NCI-H2196 treated with DMSO at 0.1 percent for 48 hours (cell line): ENCODE data around the gene OR11A1.
"Not testable (repeated sequence)": the region's sequence is repeated elsewhere in the genome, so short reads cannot be mapped to it uniquely, and the experiment has no call there.

ENCODE experiments used
- DNase-seq: peaks from one replicate; lab custom pipeline; 2025; ENCODE audit not compliant: unreplicated experiment; lab: John Stamatoyannopoulos, UW

Gene OR11A1

DNA sequence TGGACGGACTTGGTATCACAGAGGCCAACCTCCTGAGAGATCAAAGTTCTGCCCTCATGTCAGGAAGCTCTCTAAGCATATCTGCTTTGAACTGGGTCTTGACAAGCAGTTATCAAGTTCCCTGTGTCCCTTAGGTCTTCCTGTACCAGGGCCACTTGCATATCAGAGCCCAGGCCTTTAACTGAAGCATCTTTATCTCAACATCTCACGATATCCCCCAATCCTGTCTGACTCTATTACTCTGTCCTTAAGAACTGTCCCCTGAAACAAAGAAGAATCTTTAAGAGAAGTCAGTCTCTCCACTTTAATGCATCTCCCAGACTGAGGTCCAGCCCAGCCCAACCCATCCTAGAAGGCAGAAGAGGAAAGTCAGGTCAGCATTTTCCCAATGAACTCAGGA is 22.7 kb upstream of the OR11A1 start:
- no peak for DNase-seq

GRCh38 chr6:29478740-29479139 is 21.9 kb upstream of the OR11A1 start:
- no peak for DNase-seq

GRCh38 chr6:29477923-29478450 is 21.1 kb upstream of the OR11A1 start:
- no peak for DNase-seq

- no peak for DNase-seq
These were observed 18.1 kb upstream of the OR11A1 start for GRCh38 chr6:29474996-29475395.

- DNase-seq, result no peak
These were observed 9.4 kb upstream of the OR11A1 start for GRCh38 chr6:29466241-29466640.

DNA sequence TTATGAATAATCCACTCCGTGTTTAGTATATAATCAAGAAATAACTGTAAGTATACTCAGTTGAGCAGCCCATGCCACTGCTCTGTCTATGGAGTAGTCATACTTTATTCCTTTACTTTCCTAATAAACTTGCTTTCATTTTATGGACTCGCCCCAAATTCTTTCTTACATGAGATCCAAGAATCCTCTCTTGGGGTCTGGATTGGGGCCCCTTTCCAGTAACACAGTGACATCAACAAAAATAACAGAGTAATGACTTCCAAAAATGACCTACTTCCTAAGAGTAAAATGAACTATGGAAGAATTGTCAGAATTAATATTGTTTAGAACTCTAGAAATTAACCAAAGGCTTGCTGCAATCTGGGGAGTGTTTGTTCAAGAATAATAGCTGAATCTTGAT is 8.9 kb upstream of the OR11A1 start:
- no peak for DNase-seq

- no peak for DNase-seq
These were observed 8.4 kb upstream of the OR11A1 start for GRCh38 chr6:29465279-29465678.

DNA sequence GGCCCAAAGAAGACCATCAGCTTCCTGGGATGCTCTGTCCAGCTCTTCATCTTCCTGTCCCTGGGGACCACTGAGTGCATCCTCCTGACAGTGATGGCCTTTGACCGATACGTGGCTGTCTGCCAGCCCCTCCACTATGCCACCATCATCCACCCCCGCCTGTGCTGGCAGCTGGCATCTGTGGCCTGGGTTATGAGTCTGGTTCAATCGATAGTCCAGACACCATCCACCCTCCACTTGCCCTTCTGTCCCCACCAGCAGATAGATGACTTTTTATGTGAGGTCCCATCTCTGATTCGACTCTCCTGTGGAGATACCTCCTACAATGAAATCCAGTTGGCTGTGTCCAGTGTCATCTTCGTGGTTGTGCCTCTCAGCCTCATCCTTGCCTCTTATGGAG is 5.2 kb upstream of the OR11A1 start:
- DNase-seq, result no peak

DNA sequence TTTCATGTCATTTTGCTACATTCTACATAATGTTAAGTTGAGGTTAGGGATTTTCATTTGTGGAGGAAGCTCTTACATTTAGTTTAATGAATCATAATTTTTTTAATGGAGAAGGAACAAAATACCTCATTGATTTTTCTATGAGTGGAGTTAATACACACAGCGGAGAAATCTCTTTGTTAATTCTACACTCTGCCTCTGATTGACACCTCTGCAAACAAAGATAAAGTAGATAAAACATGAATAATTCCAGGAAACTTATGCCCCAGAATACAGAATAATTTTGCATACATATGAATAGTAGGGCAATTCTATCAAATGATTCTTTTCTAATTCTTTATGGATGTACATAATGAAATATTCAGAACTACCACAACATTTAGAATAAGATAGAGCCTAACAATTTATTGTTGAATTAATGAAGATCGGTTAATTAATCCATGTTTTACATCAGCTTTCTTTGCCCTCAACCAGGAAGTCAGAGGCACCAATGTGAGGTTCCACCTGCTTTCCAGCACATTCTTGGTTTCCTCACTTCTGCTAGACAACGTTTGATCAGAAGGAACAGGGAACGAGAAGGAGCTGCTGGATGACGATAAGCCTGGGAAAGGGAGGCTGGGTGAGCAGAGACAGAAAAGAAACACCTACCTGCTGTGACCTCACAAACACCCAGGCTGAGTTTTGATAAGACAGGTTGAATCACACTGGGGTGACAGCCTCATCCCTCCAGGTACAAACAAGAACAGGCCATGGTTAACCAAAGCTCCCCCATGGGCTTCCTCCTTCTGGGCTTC is 4.3 kb upstream of the OR11A1 start:
- DNase-seq, result no peak

DNA sequence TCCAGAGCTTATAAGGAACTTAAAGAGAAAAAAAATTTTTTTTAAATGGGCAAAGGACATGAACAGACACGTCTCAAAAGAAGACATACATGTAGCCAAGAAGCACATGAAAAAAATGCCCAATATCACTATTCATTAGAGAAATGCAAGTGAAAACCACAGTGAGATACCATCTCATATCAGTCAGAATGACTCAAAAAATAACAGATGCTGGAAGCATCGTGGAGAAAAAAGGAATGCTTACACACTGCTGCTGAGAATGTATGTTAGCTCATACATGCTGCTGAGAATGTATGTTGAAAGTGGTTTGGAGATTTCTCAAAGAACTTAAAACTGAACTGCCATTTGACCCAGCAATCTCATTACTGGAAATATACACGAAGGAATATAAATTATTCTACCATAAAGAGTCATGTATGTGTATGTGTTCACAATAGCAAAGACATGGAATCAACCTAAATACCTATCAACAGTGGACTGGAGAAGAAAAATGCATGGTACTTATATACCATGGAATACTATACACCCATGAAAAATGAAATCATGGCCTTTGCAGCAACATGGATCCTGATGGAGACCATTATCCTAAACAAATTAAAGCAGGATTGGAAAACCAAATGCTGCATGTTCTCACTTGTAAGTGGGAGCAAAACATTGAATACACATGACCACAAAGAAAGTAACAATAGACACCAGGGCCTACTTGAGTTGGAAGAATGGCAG is 5.2 kb downstream of the OR11A1 start:
- no peak for DNase-seq

DNA sequence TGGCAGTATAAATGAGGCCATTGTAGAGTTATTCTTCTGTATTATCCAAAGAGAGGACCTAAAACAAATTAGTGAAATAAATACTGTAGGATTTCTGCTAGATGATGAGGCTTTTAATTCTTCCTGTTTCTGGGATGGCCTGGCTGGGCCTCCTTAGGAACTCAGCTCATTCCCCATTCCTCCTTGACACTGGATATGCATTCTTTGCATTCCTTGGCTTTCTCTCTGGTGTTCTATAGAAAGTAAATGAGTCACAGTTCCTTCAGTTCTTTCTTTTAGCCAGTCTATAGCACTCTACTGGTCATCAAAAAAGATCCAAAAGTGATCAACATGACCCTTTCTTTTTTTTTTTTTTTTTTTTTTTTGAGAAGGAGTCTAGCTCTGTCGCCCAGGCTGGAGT is 9.2 kb downstream of the OR11A1 start:
- no peak for DNase-seq

GRCh38 chr6:29444031-29444430 is 12.8 kb downstream of the OR11A1 start:
- DNase-seq, result not testable (repeated sequence)

- DNase-seq, result no peak
These were observed 14.2 kb downstream of the OR11A1 start for GRCh38 chr6:29442719-29443118.

- no peak for DNase-seq
These were observed 17.9 kb downstream of the OR11A1 start, which contains the start of gene OR10C1 for GRCh38 chr6:29439006-29439405. TSS of gene OR10C1 (plus strand) at chr6:29439306. CDS start at chr6:29440016, 710 bp downstream.

- not testable (repeated sequence) for DNase-seq
These were observed 20.1 kb downstream of the OR11A1 start for GRCh38 chr6:29436730-29437129.

DNA sequence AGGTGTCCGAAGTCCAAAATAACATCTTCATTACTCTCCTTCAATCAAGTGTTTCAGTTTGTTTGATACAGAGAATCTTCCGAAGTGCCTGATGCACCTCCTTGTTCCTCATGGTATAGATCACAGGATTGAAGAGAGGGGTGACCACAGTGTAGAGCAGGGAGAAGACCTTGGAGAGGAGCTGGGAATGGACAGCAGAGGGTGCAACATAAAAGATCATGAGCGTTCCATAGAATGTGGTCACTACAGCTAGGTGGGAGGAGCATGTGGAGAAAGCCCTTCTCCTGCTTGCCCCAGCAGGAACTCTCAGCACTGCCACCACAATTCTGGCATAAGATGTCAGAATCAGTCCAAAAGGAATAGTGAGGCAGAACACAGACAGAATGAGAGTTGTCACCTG is 30.2 kb downstream of the OR11A1 start:
- DNase-seq, result no peak

DNA sequence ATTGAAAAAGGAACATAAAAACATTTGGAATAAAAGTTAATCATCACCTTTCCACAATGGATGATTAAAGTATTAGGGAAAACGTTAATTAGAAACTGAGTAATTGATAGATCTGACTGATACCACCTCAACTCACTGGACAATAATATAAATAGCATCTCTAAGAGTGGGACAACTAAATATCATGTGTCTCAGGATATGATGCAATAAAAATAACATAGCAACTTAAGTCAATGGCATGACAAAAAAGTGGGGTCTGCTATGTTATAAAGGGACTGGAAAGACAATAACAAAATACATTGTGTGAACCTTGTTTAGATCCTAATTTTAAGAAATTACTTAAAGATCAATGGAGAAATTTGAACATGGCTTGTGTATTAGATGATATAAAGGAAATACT is 31.8 kb downstream of the OR11A1 start:
- DNase-seq, result no peak

DNA sequence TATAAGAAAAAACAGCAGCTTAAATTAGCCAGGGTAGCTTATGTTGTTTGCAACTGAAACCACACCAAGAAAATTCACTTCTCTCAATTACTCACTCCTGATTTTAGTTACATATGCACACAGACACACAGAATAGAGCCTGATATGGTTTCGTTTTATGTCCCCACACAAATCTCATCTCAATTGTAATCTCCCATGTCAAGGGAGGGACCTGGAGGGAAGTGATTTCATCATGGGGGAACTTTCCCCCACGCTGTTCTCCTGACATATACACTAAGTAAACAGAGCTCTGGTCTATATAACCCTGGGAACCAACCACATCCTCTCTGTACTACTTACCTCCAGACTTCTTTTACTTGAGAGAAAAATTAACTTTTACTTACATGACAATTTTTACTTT is 32.3 kb downstream of the OR11A1 start:
- no peak for DNase-seq

DNA sequence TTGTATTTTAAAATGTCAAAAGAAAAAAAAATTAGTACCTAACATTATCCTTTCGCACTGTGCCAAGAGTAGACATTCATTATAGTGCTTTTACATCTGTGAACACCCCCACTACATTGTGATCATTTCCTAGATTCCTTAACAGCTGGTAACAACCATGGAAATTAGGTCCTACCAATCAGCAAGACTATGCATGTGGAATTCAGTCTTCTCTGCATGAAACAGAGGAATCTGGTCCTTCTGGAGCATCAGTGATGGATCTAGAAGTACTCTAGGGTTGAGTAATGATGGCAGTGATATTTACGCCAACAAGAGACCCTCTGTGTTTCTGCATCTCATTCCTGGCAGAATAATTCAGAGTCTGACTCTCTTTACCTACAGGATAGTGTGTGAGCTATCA is 32.7 kb downstream of the OR11A1 start:
- no peak for DNase-seq

GRCh38 chr6:29419516-29419915 is 37.4 kb downstream of the OR11A1 start:
- no peak for DNase-seq

DNA sequence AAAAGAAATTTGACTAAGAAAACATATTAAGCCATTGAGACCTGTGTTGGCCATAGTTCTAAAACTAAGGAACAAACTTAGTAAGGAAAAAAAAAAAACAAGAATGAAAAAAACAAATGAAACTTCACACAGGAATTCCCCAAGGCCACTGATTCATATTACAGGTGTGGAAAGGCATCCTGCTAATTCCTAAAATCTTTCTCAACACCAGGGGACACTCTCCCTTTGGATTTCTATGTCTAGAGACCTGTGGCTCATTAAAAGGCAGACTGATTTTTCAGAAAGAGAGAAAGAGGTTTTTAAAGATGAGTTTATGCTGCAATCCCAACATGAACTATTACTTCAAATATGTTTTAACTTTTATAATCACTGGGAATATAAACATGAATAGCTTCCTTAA is 42.3 kb downstream of the OR11A1 start, which contains the start of gene OR12D1:
Gene OR12D1, plus strand, starts transcription at position 341 of the 400 bp plus-strand sequence.
- DNase-seq, result no peak

- no peak for DNase-seq
These were observed 53.1 kb downstream of the OR11A1 start for GRCh38 chr6:29403801-29404200.
